ENCODE results near the gene BOD1.

GRCh38 chr5:173631478-173631877 lies 15.0 kb upstream of the BOD1 start:
- TF ChIP-seq POLR2AphosphoS5 (IDR thresholded peaks at IDR 0.05; ENCODE audit: low read length), result no peak
- TF ChIP-seq POLR2A (IDR thresholded peaks at IDR 0.05; ENCODE audit: low read depth, low read length), result no peak
- TF ChIP-seq, protein P1, sequence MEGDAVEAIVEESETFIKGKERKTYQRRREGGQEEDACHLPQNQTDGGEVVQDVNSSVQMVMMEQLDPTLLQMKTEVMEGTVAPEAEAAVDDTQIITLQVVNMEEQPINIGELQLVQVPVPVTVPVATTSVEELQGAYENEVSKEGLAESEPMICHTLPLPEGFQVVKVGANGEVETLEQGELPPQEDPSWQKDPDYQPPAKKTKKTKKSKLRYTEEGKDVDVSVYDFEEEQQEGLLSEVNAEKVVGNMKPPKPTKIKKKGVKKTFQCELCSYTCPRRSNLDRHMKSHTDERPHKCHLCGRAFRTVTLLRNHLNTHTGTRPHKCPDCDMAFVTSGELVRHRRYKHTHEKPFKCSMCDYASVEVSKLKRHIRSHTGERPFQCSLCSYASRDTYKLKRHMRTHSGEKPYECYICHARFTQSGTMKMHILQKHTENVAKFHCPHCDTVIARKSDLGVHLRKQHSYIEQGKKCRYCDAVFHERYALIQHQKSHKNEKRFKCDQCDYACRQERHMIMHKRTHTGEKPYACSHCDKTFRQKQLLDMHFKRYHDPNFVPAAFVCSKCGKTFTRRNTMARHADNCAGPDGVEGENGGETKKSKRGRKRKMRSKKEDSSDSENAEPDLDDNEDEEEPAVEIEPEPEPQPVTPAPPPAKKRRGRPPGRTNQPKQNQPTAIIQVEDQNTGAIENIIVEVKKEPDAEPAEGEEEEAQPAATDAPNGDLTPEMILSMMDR (IDR thresholded peaks at IDR 0.05 in 2 of 3, conservative IDR thresholded peaks at IDR 0.05 in 1 of 3; ENCODE audit: control insufficient read depth in 2 of 3, extremely low read depth in 1 of 3, insufficient read depth in 1 of 3, low read depth in 3 of 3, low read length in 3 of 3), result no peak
- no peak for TF ChIP-seq CHD4 (IDR thresholded peaks at IDR 0.05)
- TF ChIP-seq NFYA (IDR thresholded peaks at IDR 0.05; ENCODE audit: borderline replicate concordance, low read depth, low read length), result no peak
- TF ChIP-seq CBFB (IDR thresholded peaks at IDR 0.05; ENCODE audit: low read depth), result no peak
- no peak for TF ChIP-seq ZNF24 (IDR thresholded peaks at IDR 0.05)

Data from GM12878 (cell line).